Caco-2 (cell line): ENCODE data around the gene FLT3. TPM values are rescaled to one million over a fixed set of nuclear protein-coding genes. Genes with fewer than 3 reads are reported as not detected.

Experiments
- BruUV-seq: library from RNA; stranded (reverse); fragments of 400-500 nt; replicated peaks from 2 replicates; lab custom pipeline; 2021; lab: Mats Ljungman, UMichigan
- CTCF ChIA-PET: fragments of 300-600 bp; sonication (Branson Sonifier 250); formaldehyde crosslinking; loops from one replicate; lab custom pipeline; 2022; ENCODE audit warnings: antibody characterized with exemption; lab: Charles Lee
- POLR2A ChIA-PET: fragments of 300-600 bp; sonication (Branson Sonifier 250); formaldehyde crosslinking; loops from one replicate; lab custom pipeline; 2022; ENCODE audit warnings: antibody characterized with exemption; lab: Charles Lee
- DNase-seq, 2 experiments: peaks; one replicate each; pipeline versions ENCODE4 v3.0.0 to v3.0.0-alpha.2; 2020 to 2022
- H3K27me3 ChIP-seq: replicated peaks from 2 replicates; pipeline ENCODE4 v1.6.0; 2011; ENCODE audit warnings: low read length; ENCODE audit not compliant: control insufficient read depth, insufficient read depth
- H3K36me3 ChIP-seq: 2 replicates; pipeline ENCODE4 v1.5.1; 2011; ENCODE audit warnings: low read length; ENCODE audit not compliant: control insufficient read depth, insufficient read depth
- H3K4me1 ChIP-seq: fragments of 250-450 bp; sonication (Bioruptor Pico); 2 replicates; pipeline ENCODE4 v1.5.1; 2020; ENCODE audit warnings: mild to moderate bottlenecking
- H3K4me3 ChIP-seq: 2 replicates; pipeline ENCODE4 v1.5.1; 2011; ENCODE audit warnings: low read depth, mild to moderate bottlenecking, control low read depth, low read length
- H3K9me3 ChIP-seq: fragments of 250-450 bp; sonication (Bioruptor Pico); 2 replicates; pipeline ENCODE4 v1.5.1; 2020; ENCODE audit warnings: mild to moderate bottlenecking, moderate library complexity
- H3K27ac Mint-ChIP-seq: one replicate; pipeline ENCODE4 v1.8.0; 2022; ENCODE audit warnings: mixed read lengths; ENCODE audit not compliant: unreplicated experiment
- H3K27me3 Mint-ChIP-seq: one replicate; pipeline ENCODE4 v1.8.0; 2022; ENCODE audit warnings: mixed read lengths; ENCODE audit not compliant: insufficient read depth, unreplicated experiment
- H3K36me3 Mint-ChIP-seq: one replicate; pipeline ENCODE4 v1.8.0; 2022; ENCODE audit warnings: mild to moderate bottlenecking, mixed read lengths; ENCODE audit not compliant: insufficient read depth, unreplicated experiment
- H3K4me1 Mint-ChIP-seq: one replicate; pipeline ENCODE4 v1.8.0; 2022; ENCODE audit warnings: low read depth, mixed read lengths; ENCODE audit not compliant: unreplicated experiment
- H3K4me3 Mint-ChIP-seq: one replicate; pipeline ENCODE4 v1.8.0; 2022; ENCODE audit warnings: mild to moderate bottlenecking, moderate library complexity, mixed read lengths; ENCODE audit not compliant: unreplicated experiment
- H3K9me3 Mint-ChIP-seq: one replicate; pipeline ENCODE4 v1.8.0; 2022; ENCODE audit warnings: mixed read lengths; ENCODE audit not compliant: unreplicated experiment
- CTCF ChIP-seq, 2 experiments: fragments of 200-600 bp in 1 of 2; IDR thresholded peaks; 1 replicate in 1 of 2; 2 replicates in 1 of 2; pipeline versions ENCODE4 v1.5.1 to v1.8.0; 2011 to 2022; ENCODE audit warnings: antibody characterized with exemption in 1 of 2, control low read depth in 1 of 2, inconsistent platforms in 1 of 2, low read depth in 1 of 2, low read length in 1 of 2, mild to moderate bottlenecking in 1 of 2, moderate library complexity in 1 of 2; ENCODE audit not compliant: insufficient read depth in 1 of 2, severe bottlenecking in 1 of 2, unreplicated experiment in 1 of 2
- intact Hi-C: fragments of 100-400 bp; cut with micrococcal nuclease; formaldehyde crosslinking; loops from one replicate; pipeline ENCODE4 v1.10.0; 2022; ENCODE audit not compliant: unreplicated experiment
- total RNA-seq: library from RNA; stranded (reverse); gene quantifications from 2 replicates; pipeline ENCODE4 v1.2.3, GENCODE V29; 2022

The FLT3 gene
- total RNA-seq, 1 experiment from 2014 or later, result 0.09 TPM

DNA sequence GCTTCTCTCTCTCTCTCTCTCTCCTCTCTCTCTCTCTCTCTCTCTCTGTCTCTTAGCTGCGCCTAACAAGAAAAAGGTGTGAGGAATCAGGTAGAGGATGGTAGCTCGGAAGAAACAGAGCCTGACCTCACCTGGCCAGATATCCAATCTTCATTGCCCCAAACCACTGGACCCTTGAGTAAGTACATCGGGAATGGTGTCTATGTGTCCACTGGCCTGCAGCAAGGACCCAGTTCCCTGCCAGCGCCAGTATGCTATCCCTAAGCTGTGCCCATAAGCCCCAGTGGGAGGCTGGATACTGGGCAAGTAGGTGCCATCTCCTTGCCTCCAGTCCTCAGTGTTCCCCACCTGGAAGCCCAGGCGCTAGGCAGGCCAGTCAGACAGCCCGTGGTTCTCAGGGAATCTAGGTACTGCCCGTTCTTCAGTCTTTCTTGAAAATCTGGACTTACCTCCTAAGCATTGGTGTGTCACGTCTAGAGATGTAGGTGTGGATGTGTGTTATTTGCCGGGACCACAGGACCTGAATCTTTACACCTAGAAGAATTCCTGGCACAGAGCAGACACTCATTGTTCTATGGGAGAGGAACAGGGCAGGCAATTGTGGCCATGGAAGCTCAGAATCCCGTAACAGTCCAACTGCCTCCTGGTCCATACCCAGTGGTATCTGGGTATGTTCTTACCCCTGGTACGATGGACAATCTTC is 119.2 kb downstream of the FLT3 start:
- TF ChIP-seq CTCF (IDR thresholded peaks at IDR 0.05; ENCODE audit: insufficient read depth in 1 of 2, low read depth in 1 of 2, low read length in 1 of 2, severe bottlenecking in 1 of 2, unreplicated experiment in 1 of 2), result no peak
- H3K27me3 ChIP-seq, result no peaks in the 10 kb centered on the region
- peak overlapping the region; percentile 61 for H3K4me3 ChIP-seq
- no peak for DNase-seq
- BruUV-seq, result TSS peak; percentile 71
- Mint-ChIP-seq H3K27ac (peak overlapping the region; percentile 79), H3K36me3 (no peaks in the 10 kb centered on the region), H3K27me3 (no peaks in the 10 kb centered on the region), H3K4me1 (peaks cover 43% of the 10 kb centered on the region), H3K9me3 (no peaks in the 10 kb centered on the region), H3K4me3 (peak overlapping the region; percentile 82)
- POLR2A ChIA-PET, result interaction anchor here (0.6 to 1.2 kb wide), 3 partner anchors 12 to 577 kb away, joined by 3 to 10 read pairs (median 3); partner anchors contain the start of gene CDX2
- CTCF ChIA-PET, result interaction anchor here (0.6 to 2.2 kb wide), 9 partner anchors 12 to 619 kb away, joined by 3 to 10 read pairs (median 3); partner anchors contain the start of gene CDX2
- H3K9me3 ChIP-seq, result no peaks in the 10 kb centered on the region
- peaks cover 42% of the 10 kb centered on the region for H3K4me1 ChIP-seq
- intact Hi-C loops, result no loop called here
- H3K36me3 ChIP-seq, result no peaks in the 10 kb centered on the region

DNA sequence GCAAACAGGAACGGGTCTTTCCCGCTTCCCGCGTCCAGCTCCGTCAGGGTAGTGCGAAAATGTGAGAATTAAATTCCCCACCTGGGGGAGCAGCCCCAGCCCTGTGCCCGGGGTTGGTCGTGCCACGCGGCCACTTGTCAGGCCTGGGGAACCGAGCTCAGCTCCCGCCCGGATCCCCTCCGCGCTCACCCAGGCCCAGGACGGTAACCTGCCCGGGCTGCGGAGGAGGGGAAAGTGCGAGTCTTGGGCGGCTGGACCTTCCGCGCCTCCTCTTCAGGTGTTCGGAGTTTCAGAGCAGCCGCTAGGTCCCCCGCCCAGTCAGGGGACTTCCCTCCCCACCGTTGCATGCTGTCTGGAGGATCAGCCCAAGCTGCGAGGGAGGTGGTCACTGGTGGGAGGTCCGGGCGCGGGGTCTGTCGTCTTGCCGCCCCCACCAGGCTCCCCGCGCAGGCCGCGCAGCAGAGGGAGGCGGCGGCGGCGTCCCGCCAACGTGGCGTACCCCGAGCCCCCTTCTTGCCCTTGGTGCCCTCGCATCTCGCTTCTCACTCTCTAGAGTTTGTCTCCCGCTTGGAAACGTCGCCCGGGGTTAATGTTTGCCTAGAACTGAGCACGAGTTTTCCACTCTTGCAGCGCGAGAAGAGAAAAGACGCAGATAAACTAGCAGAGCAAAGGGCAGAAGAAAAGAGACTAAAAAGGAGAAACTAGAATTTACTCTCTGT is 119.9 kb downstream of the FLT3 start:
- no peaks in the 10 kb centered on the region for H3K9me3 ChIP-seq
- ChIA-PET CTCF (interaction anchor here (0.6 to 2.2 kb wide), 8 partner anchors 13 to 618 kb away, joined by 3 to 10 read pairs (median 3); no protein-coding TSS in a partner anchor), POLR2A (interaction anchor here (0.6 to 1.2 kb wide), 3 partner anchors 11 to 577 kb away, joined by 3 to 10 read pairs (median 3); partner anchors contain the start of gene CDX2)
- peaks cover 43% of the 10 kb centered on the region for H3K4me1 Mint-ChIP-seq
- H3K9me3 Mint-ChIP-seq, result no peaks in the 10 kb centered on the region
- DNase-seq, result peak; percentile 70 to 79
- peak overlapping the region; percentile 79 for H3K27ac Mint-ChIP-seq
- peak overlapping the region; percentile 61 for H3K4me3 ChIP-seq
- no peaks in the 10 kb centered on the region for H3K36me3 ChIP-seq
- TF ChIP-seq CTCF (IDR thresholded peaks at IDR 0.05; ENCODE audit: insufficient read depth in 1 of 2, low read depth in 1 of 2, low read length in 1 of 2, severe bottlenecking in 1 of 2, unreplicated experiment in 1 of 2), result no peak
- intact Hi-C loops, result no loop called here
- H3K36me3 Mint-ChIP-seq, result peaks cover 3% of the 10 kb centered on the region
- H3K27me3 Mint-ChIP-seq, result no peaks in the 10 kb centered on the region
- no peaks in the 10 kb centered on the region for H3K27me3 ChIP-seq
- BruUV-seq, result no TSS peak
- peak overlapping the region; percentile 82 for H3K4me3 Mint-ChIP-seq
- H3K4me1 ChIP-seq, result peaks cover 42% of the 10 kb centered on the region

DNA sequence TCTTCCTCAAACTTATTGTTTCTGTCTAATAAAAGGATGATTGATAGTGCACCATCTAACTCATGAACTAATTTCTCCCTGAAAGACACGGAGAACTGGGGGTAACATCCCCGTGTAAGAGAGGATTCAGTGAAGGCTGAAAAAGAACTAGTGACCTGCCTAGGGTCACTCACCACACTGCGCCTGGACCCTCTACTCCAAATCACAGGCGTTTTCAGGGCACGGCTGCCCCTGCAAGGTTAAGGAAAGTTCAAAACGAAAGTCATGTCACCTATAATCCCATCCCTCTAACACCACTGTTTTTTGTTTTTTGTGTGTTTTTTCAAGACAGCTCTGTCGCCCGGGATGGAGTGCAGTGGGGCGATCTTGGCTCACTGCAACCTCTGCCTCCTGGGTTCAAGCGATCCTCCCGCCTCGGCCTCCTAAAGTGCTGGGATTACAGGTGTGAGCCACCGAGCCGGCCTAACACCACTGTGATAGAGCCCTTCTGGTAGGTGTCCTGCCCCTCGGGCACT is 120.6 kb downstream of the FLT3 start:
- no peak for TF ChIP-seq CTCF (IDR thresholded peaks at IDR 0.05; ENCODE audit: insufficient read depth in 1 of 2, low read depth in 1 of 2, low read length in 1 of 2, severe bottlenecking in 1 of 2, unreplicated experiment in 1 of 2)
- peaks cover 43% of the 10 kb centered on the region for H3K4me1 Mint-ChIP-seq
- CTCF ChIA-PET, result interaction anchor here (1.4 to 2.2 kb wide), 2 partner anchors 26 to 153 kb away, joined by 3 to 10 read pairs; no protein-coding TSS in a partner anchor

More for the DNA sequence above, 120.6 kb downstream of the FLT3 start:
- no peaks in the 10 kb centered on the region for H3K27me3 Mint-ChIP-seq
- Histone ChIP-seq H3K4me3 (peak overlapping the region; percentile 61), H3K36me3 (no peaks in the 10 kb centered on the region), H3K4me1 (peaks cover 42% of the 10 kb centered on the region), H3K27me3 (no peaks in the 10 kb centered on the region), H3K9me3 (no peaks in the 10 kb centered on the region)
- H3K36me3 Mint-ChIP-seq, result peaks cover 5% of the 10 kb centered on the region
- intact Hi-C loops, result loop anchor here (2.0 kb wide), 1 partner anchor 19 kb away; no protein-coding TSS in a partner anchor
- H3K9me3 Mint-ChIP-seq, result no peaks in the 10 kb centered on the region
- peak overlapping the region; percentile 82 for H3K4me3 Mint-ChIP-seq
- H3K27ac Mint-ChIP-seq, result peak overlapping the region; percentile 79
- DNase-seq, result no peak
- TSS peak; percentile 21 for BruUV-seq
- POLR2A ChIA-PET, result no interaction called here
